Upper lobe of left lung (tissue), 6 donors: ENCODE measurements around the gene GPHA2. TPM values are rescaled to one million over a fixed set of nuclear protein-coding genes. Genes with fewer than 3 reads are reported as not detected.

ENCODE experiments used
- ATAC-seq, 2 donors: fragments of 200-7000 bp; cut with Tn5 transposase; one replicate each; pipeline ENCODE4 v1.9.1; 2022; ENCODE audit warnings: mild to moderate bottlenecking in 2 of 2, moderate library complexity in 2 of 2; ENCODE audit not compliant: low FRiP score in 2 of 2
- DNase-seq, 2 donors: peaks; one replicate each; pipeline ENCODE4 v3.0.0-alpha.2; 2019 to 2020
- H3K27ac ChIP-seq, 4 donors: fragments of 200-600 bp; sonication (generic); one replicate each; pipeline ENCODE4 v1.5.1; 2016 to 2019
- H3K27me3 ChIP-seq, 4 donors: fragments of 200-600 bp; sonication (generic); one replicate each; pipeline ENCODE4 v1.5.1; 2017 to 2019
- H3K36me3 ChIP-seq, 4 donors: fragments of 200-600 bp; sonication (generic); one replicate each; pipeline ENCODE4 v1.5.1; 2016 to 2019
- H3K4me1 ChIP-seq, 4 donors: fragments of 200-600 bp; sonication (generic); one replicate each; pipeline ENCODE4 v1.5.1; 2018 to 2019
- H3K4me3 ChIP-seq, 4 donors: fragments of 200-600 bp; sonication (generic); one replicate each; pipeline ENCODE4 v1.5.1; 2017 to 2019; ENCODE audit warnings: mild to moderate bottlenecking in 2 of 4, moderate library complexity in 1 of 4
- H3K9me3 ChIP-seq, 4 donors: fragments of 200-600 bp; sonication (generic); one replicate each; pipeline ENCODE4 v1.5.1; 2018 to 2019
- EP300 ChIP-seq, 4 donors: sonication (generic); formaldehyde crosslinking; IDR thresholded peaks; one replicate each; pipeline ENCODE4 v1.5.1; 2017; ENCODE audit warnings: antibody characterized with exemption in 4 of 4, control low read depth in 2 of 4
- POLR2A ChIP-seq, 4 donors: fragments of 450-650 bp; IDR thresholded peaks; one replicate each; pipeline ENCODE4 v1.5.1; 2016 to 2017; ENCODE audit warnings: antibody characterized with exemption in 4 of 4, mild to moderate bottlenecking in 2 of 4
- POLR2AphosphoS5 ChIP-seq, 2 donors: sonication (generic); formaldehyde crosslinking; IDR thresholded peaks; one replicate each; pipeline ENCODE4 v1.5.1; 2017; ENCODE audit warnings: antibody characterized with exemption in 2 of 2
- WGBS, 2 donors: methylation state at CpG; one replicate each; pipeline ENCODE4 v1.1.5; 2017 to 2018; 5-methylcytosine and 5-hydroxymethylcytosine counted together
- total RNA-seq, 6 donors: library from RNA; depleted of rRNA in 4 of 6; stranded (reverse); fragments of >200 nt in 4 of 6; gene quantifications; one replicate each; pipeline versions ENCODE4 v1.1.0 to v1.2.1, GENCODE V29; 2016 to 2021
- TF ChIP-seq, protein P1 (sequence below), 6 experiments: fragments of 450-650 bp in 4 of 6; fragments of 200-600 bp in 2 of 6; sonication (generic) in 2 of 6; IDR thresholded peaks; one replicate each; pipeline ENCODE4 v1.5.1; 2016 to 2019; ENCODE audit warnings: antibody characterized with exemption in 6 of 6
- donor health status: DM: no; HTN: no; CAD: no; lungs with moderate emphysema.
- donor health status: DM: no; HTN: yes; CAD: no; lungs with severe emphysema.

Gene GPHA2
- total RNA-seq, 6 donors from 2014 or later: not detected

DNA sequence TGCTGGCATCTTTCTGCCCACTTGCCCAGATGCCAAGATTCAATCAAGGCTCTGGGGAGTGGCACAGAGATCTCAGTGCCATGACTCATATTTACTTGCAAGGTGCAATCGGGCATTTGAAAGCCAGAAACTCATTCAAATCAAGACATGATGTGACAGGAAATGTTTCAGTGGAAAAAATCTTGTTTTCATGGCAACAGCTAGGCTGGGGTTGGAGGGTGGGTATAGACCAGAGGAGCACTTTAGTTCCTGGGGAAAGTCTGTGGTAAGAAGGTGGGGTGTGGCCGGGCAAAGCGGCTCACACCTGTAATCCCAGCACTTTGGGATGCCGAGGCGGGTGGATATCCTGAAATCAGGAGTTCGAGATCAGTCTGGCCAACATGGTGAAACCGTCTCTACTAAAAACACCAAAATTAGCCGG is 35.0 kb upstream of the GPHA2 start:
- Histone ChIP-seq H3K27me3 (no peaks in the 10 kb centered on the region), H3K9me3 (no peaks in the 10 kb centered on the region), H3K4me1 (peaks cover 8 to 13% (median 10%) of the 10 kb centered on the region in 4 donors), H3K27ac (no peak overlapping the region), H3K36me3 (no peaks in the 10 kb centered on the region), H3K4me3 (no peak overlapping the region)
- DNase-seq (no peak), ATAC-seq (no peak)
- no peak for TF ChIP-seq POLR2A (IDR thresholded peaks at IDR 0.05)
- no peak for TF ChIP-seq EP300 (IDR thresholded peaks at IDR 0.05)
- TF ChIP-seq POLR2AphosphoS5 (IDR thresholded peaks at IDR 0.05): no peak
- TF ChIP-seq, protein P1, sequence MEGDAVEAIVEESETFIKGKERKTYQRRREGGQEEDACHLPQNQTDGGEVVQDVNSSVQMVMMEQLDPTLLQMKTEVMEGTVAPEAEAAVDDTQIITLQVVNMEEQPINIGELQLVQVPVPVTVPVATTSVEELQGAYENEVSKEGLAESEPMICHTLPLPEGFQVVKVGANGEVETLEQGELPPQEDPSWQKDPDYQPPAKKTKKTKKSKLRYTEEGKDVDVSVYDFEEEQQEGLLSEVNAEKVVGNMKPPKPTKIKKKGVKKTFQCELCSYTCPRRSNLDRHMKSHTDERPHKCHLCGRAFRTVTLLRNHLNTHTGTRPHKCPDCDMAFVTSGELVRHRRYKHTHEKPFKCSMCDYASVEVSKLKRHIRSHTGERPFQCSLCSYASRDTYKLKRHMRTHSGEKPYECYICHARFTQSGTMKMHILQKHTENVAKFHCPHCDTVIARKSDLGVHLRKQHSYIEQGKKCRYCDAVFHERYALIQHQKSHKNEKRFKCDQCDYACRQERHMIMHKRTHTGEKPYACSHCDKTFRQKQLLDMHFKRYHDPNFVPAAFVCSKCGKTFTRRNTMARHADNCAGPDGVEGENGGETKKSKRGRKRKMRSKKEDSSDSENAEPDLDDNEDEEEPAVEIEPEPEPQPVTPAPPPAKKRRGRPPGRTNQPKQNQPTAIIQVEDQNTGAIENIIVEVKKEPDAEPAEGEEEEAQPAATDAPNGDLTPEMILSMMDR (IDR thresholded peaks at IDR 0.05): no peak
- 78 to 80% methylated on average over 8 of the region's 8 CpGs for WGBS, 2 donors

DNA sequence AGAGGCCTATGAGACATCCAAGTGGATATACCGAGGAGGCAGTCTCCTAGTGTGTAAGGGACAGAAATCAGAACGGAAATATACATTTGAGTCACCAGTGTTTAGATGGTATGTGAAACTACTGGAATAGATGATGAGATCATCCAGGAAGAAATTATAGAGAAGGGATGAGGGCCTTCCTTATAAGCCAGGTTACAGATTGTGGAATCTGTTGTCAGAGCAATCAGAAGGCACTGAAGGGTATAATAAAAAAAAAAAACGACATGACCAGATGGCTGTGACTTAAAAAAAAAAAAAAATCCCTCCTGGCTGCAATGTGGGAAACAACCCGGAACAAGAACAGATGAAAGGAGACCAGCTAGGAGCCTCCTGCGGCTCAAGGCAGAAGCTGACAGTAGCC is 33.5 kb upstream of the GPHA2 start:
- H3K4me3 ChIP-seq: no peak overlapping the region
- H3K9me3 ChIP-seq: no peaks in the 10 kb centered on the region
- no peak for TF ChIP-seq EP300 (IDR thresholded peaks at IDR 0.05)
- TF ChIP-seq POLR2A (IDR thresholded peaks at IDR 0.05): no peak
- TF ChIP-seq, protein P1 (IDR thresholded peaks at IDR 0.05): no peak
- no peak for TF ChIP-seq POLR2AphosphoS5 (IDR thresholded peaks at IDR 0.05)
- H3K36me3 ChIP-seq: no peaks in the 10 kb centered on the region
- no peaks in the 10 kb centered on the region for H3K27me3 ChIP-seq
- no peak for DNase-seq
- peaks cover 9 to 13% (median 12%) of the 10 kb centered on the region in 4 donors for H3K4me1 ChIP-seq
- 53 to 58% methylated on average over 5 of the region's 5 CpGs for WGBS, 2 donors
- H3K27ac ChIP-seq: no peak overlapping the region
- ATAC-seq: no peak

DNA sequence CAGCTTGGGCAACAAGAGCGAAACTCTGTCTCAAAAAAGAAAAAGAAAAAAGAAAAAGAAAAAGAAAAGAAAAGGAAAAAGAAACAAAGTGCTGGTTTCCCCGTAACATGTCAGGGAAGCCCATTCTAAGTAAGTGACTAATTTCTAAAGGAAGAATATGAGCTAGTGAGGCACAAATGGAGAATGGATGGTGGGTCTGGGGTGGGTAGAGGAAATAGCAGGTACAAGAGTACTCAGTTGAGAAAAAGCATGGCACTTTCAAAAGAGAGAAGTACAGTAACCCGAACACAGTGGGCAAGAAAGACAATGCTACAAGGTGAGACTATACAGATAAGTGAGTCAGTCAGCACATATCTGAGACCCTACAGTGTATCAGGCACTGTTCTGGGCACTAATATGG is 31.7 kb upstream of the GPHA2 start:
- Histone ChIP-seq H3K36me3 (no peaks in the 10 kb centered on the region), H3K9me3 (no peaks in the 10 kb centered on the region), H3K27me3 (no peaks in the 10 kb centered on the region), H3K27ac (no peak overlapping the region), H3K4me1 (peaks cover 8 to 12% (median 11%) of the 10 kb centered on the region in 4 donors), H3K4me3 (no peak overlapping the region)
- no peak for ATAC-seq
- DNase-seq: no peak
- TF ChIP-seq, protein P1 (IDR thresholded peaks at IDR 0.05): no peak
- no peak for TF ChIP-seq EP300 (IDR thresholded peaks at IDR 0.05)
- TF ChIP-seq POLR2A (IDR thresholded peaks at IDR 0.05): no peak
- no peak for TF ChIP-seq POLR2AphosphoS5 (IDR thresholded peaks at IDR 0.05)
- 83 to 88% methylated on average over 3 of the region's 3 CpGs for WGBS, 2 donors

DNA sequence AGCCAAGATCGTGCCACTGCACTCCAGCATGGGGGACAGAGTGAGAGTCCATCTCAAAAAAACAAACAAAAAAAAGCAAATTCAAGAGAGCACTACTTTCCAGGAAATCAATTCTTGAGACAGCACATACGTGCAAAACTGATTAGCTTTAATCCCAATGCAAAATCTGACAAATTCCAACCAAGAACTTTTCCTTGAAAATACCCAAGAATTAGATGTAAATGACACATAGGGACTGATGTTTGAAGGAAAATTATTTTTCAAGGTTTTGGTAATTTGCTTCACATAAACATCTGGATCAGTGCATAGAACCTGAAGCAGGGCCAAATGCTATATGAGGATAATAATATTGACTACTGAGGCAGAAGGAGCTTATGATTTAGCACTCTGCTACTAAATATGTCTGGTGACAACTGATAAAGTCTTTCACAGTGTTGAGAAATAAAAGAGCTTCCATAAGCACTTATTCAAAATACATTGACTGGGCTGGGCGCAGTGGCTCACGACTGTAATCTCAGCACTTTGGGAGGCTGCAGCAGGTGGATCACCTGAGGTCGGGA is 27.5 kb upstream of the GPHA2 start:
- WGBS, 2 donors: 81 to 89% methylated on average over 5 of the region's 5 CpGs
- TF ChIP-seq POLR2AphosphoS5 (IDR thresholded peaks at IDR 0.05) (no peak), EP300 (IDR thresholded peaks at IDR 0.05) (no peak), POLR2A (IDR thresholded peaks at IDR 0.05) (no peak)
- TF ChIP-seq, protein P1 (IDR thresholded peaks at IDR 0.05): no peak
- no peaks in the 10 kb centered on the region for H3K36me3 ChIP-seq
- no peaks in the 10 kb centered on the region for H3K27me3 ChIP-seq
- no peak overlapping the region for H3K27ac ChIP-seq
- H3K4me1 ChIP-seq: peaks cover 0 to 4% (median 0%) of the 10 kb centered on the region in 4 donors
- no peak overlapping the region for H3K4me3 ChIP-seq
- H3K9me3 ChIP-seq: no peaks in the 10 kb centered on the region
- no peak for DNase-seq
- ATAC-seq: no peak

DNA sequence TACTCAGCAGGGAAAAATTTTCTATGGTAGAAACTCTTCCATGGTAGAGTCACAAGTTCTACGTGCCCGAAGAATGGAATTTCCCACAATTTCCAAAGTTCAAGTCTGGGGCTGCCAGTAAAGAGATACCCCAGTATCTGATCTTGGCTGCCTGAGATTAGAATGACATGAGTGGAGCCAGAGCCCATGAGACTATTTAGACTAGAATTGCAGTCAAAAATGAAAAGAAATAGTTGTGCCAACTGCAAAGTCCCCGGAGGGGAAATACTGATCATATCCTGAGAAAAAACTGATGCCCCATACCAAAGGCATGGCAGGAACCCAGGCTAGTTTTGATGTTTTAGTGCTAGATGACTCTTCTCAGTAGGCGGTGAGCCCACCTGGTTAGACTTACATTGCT is 25.0 kb upstream of the GPHA2 start:
- H3K36me3 ChIP-seq: no peaks in the 10 kb centered on the region
- no peaks in the 10 kb centered on the region for H3K9me3 ChIP-seq
- peaks cover 0 to 4% (median 0%) of the 10 kb centered on the region in 4 donors for H3K4me1 ChIP-seq
- H3K27me3 ChIP-seq: no peaks in the 10 kb centered on the region
- 60 to 65% methylated on average over 4 of the region's 4 CpGs for WGBS, 2 donors
- H3K4me3 ChIP-seq: no peak overlapping the region
- no peak overlapping the region for H3K27ac ChIP-seq
- no peak for ATAC-seq
- TF ChIP-seq, protein P1 (IDR thresholded peaks at IDR 0.05): no peak
- TF ChIP-seq POLR2AphosphoS5 (IDR thresholded peaks at IDR 0.05) (no peak), EP300 (IDR thresholded peaks at IDR 0.05) (no peak), POLR2A (IDR thresholded peaks at IDR 0.05) (no peak)
- no peak for DNase-seq
